UCSD-AML1 (cell line): ENCODE measurements around the gene AOPEP.

ENCODE experiments used
- DNase-seq: peaks from one replicate; lab custom pipeline; 2025; ENCODE audit not compliant: unreplicated experiment; lab: John Stamatoyannopoulos, UW

Gene AOPEP

GRCh38 chr9:94980947-94981722 lies 254.6 kb downstream of the AOPEP start:
- DNase-seq: no peak

- no peak for DNase-seq
These were observed 255.2 kb downstream of the AOPEP start for GRCh38 chr9:94981723-94982090.

GRCh38 chr9:94982211-94982610 lies 255.7 kb downstream of the AOPEP start:
- no peak for DNase-seq

GRCh38 chr9:94983552-94983951 lies 257.1 kb downstream of the AOPEP start:
- DNase-seq: no peak

GRCh38 chr9:94984891-94985476 lies 258.5 kb downstream of the AOPEP start:
- DNase-seq: no peak

GRCh38 chr9:94985649-94986048 lies 259.1 kb downstream of the AOPEP start:
- no peak for DNase-seq

- DNase-seq: no peak
These were observed 261.2 kb downstream of the AOPEP start for GRCh38 chr9:94987731-94988130.

GRCh38 chr9:94990897-94991561 lies 264.5 kb downstream of the AOPEP start:
- DNase-seq: no peak

- no peak for DNase-seq
These were observed 265.7 kb downstream of the AOPEP start for GRCh38 chr9:94991961-94992907.

GRCh38 chr9:94993160-94993820 lies 266.8 kb downstream of the AOPEP start:
- DNase-seq: no peak

GRCh38 chr9:94993821-94994165 lies 267.3 kb downstream of the AOPEP start:
- DNase-seq: no peak

- DNase-seq: no peak
These were observed 268.7 kb downstream of the AOPEP start for GRCh38 chr9:94995048-94995693.

- no peak for DNase-seq
These were observed 270.1 kb downstream of the AOPEP start for GRCh38 chr9:94996641-94997040.

- DNase-seq: no peak
These were observed 271.2 kb downstream of the AOPEP start for GRCh38 chr9:94997727-94998126.

GRCh38 chr9:94999832-95000231 lies 273.3 kb downstream of the AOPEP start:
- no peak for DNase-seq

- DNase-seq: no peak
These were observed 274.3 kb downstream of the AOPEP start for GRCh38 chr9:95000821-95001220.

- no peak for DNase-seq
These were observed 275.2 kb downstream of the AOPEP start for GRCh38 chr9:95001720-95002119.

GRCh38 chr9:95003689-95004410 lies 277.4 kb downstream of the AOPEP start:
- DNase-seq: no peak

- no peak for DNase-seq
These were observed 278.1 kb downstream of the AOPEP start for GRCh38 chr9:95004411-95005277.
